Measurements from ENCODE around the gene MAGI2. TPM values are rescaled to one million over a fixed set of nuclear protein-coding genes. Genes with fewer than 3 reads are reported as not detected.

The MAGI2 gene
- polyA plus RNA-seq, 1 donor = 4.2 TPM

DNA sequence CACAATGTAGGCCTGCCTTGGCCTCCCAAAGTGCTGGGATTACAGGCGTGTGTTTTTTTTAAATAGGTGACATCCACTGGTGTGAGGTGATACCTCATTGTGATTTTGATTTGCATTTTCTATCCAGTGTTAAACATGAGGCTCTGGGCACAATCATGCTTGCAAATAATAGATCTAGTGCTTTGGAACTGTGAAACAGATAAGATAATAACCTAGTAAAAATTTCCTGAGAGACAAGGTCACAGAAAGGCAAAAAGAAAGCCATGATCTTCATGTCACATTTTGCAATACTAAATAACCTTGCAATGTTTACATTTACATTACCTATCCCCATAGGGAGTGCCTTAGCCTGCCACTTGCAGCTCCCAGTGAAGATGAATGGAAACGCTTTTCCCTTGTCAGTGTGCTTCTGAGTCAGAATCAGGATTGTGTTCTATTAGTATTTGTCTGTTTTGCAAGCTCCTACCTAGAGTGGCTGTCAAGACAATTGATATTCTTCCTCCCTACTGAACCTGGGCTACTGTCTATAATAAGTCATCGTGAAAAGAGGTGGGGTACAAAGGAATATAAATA lies 1398.4 kb downstream of the MAGI2 start:
- no peak for DNase-seq

DNA sequence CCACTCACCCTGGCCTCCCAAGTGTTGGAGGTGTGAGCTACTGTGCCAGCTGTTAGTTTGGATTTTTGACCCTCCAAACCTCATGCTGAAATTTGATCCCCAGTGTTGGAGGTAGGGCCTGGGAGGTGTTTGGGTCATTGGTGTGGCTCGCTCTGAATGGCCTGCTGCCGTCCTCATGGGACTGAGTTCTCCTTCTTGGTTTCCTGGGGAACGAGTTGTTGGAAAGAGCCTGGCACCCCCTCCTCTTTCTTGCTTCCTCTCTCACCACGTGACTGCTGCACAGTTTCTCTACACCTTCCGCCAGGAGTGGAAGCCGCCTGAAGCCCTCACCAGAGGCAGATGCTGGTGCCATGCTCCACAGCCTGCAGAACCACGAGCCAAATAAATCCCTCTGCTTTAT lies 1401.4 kb downstream of the MAGI2 start:
- no peak for DNase-seq

DNA sequence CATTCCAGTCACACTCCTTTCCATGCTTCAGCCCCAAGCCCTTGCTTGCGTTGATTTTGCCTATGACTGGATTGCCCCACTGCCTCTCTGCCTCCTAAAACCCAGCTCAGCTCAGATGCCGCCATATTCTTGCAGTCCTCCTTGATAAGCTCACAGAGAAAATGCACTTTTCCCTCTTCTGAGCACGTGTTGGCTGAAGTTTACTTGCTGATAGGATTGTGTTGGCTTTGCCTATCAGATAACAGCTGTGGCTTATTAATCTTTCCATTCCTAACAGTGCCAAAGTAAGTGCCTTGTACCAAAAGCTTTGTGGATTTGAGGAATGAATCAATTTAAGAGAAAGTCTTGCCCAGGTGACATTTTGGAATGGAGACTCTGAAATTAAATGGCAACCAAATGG lies 1405.7 kb downstream of the MAGI2 start:
- DNase-seq = no peak

DNA sequence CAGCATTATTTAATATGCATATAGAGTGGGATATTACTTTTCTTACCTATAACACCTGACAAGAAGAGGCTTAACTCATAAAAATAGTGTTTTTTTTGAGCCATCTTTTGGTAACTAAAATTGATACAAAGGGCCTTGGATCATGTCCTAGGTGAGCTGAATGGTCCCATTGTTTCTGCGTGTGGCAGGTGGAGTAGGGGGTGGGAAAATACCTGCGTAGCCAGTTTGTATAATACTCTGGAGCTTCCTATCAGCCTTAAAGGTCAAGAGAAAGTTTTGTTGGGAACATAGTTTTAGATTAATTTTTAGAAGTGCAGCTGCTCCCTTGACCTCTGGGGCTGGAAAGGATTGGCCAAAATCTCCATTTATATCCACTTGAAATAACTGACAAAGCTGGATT lies 1410.3 kb downstream of the MAGI2 start:
- no peak for DNase-seq

DNA sequence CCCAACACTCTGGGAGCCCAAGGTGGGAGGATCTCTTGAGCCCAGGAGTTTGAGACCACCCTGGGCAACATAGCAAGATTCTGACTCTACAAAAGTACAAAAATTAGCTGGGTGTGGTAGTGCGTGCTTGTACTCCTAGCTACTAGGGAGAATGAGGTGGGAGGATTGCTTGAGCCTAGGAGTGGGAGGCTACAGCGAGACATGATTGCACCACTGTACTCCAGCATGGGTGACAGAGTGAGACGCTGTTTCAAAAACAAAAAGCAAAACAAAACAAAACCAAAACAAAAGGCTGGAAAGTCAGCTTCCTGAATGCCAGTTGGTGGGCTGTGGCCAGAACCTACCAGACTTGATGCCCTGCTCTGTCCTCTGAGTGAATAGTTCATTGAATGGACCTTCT lies 1412.0 kb downstream of the MAGI2 start:
- no peak for DNase-seq

DNA sequence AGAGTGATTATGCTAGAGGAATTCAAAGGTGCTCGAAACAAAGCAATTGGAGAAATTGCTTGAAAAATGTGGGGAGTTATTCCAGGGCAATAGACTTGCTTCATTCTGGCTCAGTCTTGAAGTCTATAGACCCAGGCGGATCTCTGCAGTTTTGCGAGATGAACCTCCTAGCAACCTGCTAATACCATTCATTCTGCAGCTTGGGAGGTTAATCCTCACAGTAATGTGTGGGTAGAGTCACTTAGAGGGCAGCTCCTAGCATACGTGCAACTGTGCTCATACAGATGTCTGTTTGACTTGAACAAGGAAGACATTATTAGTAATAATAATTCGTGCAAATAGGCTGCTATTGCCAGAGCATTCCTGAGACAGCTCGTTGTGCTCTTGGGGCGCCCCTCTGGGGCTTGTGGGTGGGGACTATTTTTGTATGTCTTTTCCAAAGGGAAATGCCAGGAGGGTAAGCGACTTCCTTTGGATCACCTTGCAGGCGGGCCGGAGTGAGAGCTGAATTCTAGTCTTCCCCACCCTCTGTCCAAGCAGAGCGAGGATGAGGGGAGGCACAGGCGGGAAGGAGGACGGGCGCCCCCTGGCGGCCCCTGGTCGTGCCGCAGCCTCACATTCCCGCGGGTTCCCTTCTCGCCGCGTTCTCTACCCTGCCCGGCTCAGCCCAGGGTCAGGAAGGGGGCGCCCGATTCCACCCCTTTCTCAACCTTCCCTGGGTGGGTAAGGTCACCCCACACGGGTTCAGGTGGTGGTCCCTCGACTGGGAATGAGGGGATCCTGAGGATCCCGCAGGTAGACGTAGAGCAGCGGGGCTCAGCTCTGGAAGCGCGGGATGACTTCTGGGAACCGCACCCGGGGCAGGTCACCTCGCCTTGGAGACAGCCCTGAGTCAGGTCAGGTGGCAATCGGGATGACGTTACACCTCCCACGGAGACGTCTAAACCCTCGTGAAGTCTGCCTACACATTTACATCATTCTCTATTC lies 1413.4 kb downstream of the MAGI2 start:
- no peak for DNase-seq

DNA sequence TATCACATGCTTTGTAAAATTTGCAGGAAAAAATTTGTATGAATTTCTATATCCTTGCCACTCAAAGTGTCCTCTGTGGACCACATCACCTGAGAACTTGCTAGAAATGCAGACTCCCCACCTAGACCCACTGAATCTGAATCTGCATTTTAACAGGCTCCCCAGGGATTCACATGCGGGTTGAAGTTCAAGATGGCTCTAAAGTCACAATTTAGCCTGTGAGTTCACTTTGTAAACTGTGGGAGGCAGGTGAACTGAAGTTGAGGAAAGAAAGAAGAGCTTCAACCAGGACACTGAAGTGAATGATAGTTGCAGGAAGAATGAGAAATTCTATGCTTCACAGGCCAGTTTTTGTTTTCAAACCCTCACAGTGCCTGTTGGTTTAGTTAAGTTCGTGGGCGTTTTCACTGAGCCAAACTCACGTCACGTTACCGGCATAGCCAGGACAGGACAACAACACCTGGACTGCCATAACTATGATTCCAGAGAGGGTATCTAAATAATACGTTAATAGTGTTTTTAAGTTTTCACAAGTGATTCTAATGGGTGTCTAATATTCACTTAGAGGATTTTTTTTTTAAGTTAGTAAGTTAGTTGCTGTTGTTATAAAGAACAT lies 1414.9 kb downstream of the MAGI2 start:
- no peak for DNase-seq

DNA sequence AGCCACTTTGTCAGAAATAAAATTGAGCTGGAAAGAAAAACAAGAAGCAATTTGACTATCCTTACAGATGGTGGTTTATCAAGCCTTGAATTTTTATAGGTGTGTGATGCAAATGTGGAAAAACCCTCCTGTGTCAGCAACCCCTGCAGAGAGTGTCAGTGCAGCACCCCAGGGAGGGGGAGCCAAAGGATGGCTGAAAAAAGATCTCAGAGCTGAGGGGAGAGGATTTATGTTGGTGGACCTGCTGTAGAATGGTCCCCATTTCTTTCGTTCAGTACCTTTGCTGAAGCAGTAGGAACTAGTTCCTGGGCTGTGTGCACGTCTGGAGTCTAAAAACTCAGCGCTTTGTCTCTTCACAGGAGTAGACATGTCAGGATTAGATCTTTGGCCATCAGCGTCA lies 1415.9 kb downstream of the MAGI2 start:
- DNase-seq = no peak

DNA sequence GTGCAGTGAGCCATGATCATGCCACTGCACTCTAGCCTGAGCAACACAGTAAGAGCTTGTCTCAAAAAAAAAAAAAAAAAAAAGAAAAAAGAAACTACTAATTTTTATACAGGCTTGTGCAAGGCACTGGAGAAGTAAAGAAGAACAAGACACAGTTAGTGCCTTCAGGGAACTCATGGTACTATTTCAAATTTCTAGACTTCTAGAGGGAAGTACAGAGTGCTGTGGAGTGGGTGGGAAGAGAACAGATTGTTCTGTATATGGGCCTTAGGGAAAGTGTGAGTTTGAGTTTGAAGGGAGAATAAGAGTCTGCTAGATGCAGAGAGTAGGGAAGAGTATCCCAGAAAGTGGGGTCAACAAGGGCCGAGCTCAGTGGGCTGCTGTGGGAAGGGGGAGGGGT lies 1420.1 kb downstream of the MAGI2 start:
- DNase-seq = no peak

DNA sequence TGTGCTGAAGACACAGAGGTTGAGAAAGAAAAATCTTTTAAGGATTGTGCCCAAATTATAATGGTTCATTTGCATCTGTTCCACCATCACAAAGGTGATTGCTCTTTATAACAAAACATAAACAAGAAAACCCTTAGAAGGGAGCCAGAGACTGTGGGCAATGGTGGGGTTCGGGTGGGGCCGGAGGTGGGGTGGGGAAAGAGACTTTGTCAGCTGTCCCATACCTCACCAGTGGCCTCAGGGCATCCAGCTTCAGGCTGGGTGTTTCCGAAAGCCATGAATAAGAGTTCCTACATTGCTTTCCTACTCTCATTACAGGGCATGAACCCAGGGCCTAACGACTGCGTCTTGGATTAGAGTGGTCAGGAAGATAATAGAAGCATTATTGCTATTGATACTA lies 1427.0 kb downstream of the MAGI2 start:
- no peak for DNase-seq

DNA sequence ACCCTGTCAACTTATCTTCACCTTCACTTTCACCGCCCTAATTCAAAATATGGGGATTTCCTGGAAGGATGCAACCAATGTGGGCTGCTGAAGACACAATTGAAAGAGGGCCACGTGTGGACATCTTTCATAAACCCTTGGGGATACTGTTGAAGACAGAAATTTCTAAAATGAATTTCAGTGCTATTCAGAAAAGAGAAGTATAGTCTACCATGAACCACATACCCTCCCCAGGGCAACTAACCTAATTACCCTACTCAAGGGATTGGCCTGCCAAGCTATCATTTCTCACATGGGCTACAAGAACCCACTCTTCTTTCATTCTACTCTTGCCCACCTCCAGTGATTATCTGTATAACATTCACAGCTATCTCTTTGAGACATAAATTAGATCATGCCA lies 1428.9 kb downstream of the MAGI2 start:
- no peak for DNase-seq

DNA sequence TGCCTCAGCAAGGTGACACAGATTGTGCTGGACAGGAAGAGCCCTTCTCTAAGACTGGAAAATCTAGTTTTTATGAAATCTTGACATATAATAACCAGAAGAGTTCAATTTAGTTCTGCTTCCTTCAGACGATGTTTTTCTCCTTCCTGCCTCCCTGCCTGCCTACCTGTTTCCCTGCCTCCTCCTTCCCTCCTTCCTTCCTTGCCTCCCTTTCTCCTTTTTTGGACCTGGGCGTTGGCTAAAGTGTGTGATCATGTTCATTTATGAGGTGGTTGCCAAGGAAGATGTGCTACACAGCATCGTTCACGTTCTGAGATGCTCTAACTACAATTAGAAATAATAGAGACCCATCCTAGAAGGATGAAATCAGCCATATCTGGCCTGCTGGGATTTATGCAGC lies 1430.3 kb downstream of the MAGI2 start:
- DNase-seq = no peak

DNA sequence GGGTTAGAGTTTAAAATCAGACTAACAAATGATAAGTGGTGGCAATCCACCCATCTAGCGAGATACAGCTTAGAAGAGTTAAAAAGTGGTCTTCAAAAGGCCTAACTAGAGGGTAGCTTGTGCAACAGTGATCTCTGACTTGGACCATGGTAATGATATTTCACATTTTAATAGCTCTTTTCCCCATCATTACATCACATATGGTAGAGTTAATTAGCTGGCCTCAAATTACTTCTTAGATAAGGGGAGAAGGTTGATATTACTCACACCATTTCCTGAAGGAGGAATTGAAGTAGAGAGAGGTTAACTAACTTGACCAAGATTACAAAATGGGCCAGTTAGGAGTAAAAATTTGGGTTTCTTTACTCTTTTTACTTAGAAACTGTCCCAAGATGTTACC lies 1431.3 kb downstream of the MAGI2 start:
- no peak for DNase-seq

DNA sequence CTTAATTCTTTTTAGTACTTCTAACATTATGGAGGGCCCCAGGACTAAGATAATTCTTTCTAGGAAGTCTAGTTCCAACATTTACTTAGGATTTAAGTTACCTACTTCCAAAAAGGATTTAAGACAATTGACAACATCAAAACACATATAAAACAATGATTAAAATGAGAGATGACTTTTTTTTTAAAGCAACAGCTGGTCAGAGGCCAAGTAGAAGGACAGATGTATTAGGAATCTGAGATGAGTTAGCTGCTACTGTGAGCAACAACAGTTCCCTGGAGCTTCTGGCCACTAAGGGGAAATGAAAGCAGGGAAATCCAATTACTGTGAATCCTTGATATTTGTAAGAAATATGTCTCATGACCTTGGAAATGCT lies 1432.6 kb downstream of the MAGI2 start:
- peak; percentile 14 for DNase-seq

DNA sequence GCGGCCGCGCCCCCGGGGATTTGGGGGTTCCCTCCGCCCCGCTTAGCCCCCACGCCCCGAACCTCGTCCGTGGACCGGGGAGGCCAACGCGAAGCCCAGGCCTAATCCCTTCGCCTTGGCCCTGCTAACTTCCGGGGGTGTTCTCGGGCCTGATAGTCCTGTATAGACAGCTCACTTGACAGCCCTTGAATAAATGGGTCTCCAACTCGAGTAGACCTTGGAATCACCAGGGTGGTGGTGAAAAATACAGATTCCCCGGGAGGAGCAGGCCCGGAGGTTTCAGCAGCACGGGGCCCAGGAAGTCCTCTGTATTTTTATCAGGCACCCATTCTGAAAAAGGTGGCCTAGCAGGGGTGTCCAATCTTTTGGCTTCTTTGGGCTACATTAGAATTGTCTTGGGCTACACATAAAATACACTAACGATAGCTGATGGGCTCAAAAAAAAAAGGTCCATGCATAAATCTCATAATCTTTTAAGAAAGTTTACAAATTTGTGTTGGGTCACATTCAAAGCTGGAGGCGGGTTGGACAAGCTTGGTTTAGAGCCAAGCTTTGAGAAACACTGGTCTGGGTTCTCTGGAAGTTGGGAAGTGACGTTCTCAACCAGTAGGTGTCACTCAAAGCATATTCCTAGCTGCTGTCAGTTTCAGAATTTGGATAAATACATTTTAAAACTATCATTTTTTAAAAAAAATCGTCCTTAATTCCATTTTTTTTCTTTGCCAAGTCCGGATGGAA lies 1433.2 kb downstream of the MAGI2 start:
- DNase-seq = peak; percentile 83

DNA sequence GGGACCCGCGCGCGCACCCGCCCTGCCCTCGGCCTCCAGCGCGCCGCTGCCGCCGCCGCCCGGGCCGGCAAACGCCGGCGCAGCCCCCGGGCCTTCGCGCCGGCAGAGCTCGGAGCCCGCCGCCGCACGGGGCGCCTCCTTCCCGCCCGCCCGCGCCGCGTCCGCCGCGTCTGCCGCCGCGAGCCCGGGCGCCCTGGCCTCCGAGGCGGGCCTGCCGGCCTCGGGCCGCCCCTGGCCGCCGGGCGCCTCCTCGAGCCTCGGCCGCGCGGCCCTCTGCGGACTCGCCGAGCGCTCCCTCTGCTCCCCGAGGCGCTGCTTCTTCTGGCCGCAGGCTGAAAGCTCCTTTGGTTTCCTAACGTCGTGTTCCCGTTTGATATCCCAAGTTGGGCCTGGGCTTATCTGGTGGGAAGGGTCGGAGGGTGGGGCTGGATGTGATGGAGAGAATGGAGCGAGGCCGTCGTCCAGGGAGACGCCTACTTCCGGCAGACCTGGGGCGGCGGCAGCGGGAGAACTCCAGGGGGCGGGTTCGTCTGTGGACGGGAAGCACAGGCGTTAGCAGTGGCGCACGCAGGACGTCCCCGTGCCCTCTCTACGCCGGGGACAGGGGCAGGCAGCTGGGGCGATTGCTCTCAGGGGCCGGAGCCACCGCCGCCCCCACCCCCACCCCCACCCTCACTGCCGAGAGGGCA lies 1433.9 kb downstream of the MAGI2 start:
- peak; percentile 93 for DNase-seq

DNA sequence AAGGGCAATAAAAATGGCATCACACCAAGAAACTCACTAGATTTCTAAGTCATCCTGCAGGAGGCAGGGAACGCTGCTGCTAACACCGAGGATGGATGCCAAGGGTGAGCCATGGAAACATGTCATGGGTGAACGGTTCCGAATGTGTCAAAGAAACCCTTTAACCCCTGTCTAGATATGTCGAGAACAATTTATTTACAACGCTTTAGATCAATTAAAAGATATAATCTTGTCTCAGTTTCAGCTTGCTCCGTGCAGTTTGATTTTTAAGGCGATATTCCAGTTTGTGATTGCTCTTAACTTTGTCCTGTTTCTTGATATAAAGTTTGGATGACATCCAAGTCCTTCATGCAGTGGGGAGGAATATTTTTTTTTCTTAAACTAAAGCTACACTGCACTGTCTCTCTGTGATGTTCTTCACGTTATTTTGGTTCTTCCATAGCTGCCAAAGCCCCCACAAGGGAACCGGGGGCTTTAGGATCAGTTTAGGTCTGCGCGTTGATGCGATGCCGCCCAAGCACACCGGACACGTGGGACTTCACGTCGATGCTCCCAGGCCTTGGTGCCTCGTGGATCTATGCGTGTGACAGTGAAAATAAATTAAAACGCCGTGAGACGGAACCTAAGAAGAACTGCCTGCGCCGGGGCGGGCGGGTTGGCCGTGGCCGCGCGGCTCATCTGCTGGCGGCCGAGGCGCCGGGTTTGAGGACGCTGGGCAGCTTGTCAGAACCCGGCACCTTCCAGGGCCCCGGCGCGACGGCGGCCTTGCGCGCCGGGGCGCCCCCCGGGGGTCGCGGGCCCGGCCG lies 1434.6 kb downstream of the MAGI2 start:
- peak; percentile 47 for DNase-seq

DNA sequence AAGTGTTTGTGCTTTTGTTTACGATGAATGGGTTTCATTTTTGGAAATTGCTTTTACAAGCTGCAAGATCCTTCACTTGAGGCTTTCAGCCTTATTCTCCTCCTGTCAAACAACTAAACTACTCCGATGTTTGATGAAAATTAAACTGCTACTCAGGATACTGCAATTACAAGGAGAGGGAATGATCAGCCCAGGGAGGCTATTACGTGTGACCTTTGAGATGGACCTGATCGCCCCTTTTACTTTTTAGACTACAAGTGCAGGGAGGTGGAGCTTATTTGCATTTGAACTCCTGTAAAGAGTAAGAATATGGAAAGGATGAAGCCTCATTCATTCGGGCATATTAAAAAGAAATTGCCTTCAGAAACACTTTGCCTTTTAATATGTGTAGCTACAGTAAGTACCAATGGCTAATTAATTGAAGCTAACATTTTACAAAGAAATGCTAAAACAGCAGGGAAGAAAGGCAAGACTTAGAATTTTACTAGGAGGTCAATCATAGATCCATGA lies 1435.8 kb downstream of the MAGI2 start:
- no peak for DNase-seq

DNA sequence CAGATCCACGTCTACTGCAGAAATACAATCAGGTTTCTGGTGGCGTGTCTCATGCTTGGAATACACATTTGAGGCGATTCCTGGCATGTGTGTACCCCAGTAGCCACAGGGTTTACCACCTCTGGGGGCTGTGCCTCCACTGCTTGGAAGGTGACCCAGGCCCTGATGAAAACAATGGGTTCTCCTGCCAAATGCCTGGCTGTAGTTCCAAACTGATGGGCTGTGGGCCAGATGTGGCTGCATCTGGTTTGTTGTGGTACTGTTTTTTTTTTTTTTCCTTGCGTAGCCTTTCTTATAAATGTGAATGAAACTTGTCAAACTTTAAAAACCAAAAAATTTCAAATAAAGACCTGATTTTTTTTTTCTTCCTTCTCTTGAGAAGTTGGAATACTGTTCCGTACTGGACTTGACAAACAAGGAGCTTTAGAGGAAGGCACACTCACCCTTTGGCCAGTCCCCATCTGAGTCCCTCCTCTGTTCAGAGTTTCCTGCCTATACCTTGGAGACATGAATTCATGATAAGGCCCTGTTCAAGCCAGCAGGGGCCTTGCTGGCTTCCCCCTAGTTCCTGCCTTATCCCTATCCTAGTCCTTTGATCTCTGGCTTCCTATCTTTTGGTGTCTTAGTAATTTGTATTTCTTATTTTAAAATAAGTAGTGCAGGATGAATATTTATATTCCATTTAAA lies 1437.8 kb downstream of the MAGI2 start:
- no peak for DNase-seq

DNA sequence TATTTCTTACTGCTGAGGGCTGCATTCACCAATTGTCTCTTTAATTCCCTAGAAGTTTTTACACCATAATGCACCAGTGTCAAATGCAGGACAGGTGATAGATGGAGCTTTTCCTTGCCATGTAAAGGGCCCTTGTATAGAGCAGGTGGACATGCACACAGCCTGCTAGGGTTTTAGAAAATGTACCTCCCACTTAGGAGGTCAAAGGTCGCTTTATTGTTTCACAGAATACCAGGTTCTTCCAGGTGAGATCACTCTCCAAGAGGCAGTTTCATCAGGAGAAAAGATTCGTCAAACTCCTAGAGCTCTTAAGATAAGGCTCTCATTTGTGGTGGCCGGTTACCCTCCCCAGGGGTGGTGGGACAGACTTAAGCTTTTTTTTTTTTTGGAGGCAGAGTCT lies 1439.1 kb downstream of the MAGI2 start:
- DNase-seq = no peak

DNA sequence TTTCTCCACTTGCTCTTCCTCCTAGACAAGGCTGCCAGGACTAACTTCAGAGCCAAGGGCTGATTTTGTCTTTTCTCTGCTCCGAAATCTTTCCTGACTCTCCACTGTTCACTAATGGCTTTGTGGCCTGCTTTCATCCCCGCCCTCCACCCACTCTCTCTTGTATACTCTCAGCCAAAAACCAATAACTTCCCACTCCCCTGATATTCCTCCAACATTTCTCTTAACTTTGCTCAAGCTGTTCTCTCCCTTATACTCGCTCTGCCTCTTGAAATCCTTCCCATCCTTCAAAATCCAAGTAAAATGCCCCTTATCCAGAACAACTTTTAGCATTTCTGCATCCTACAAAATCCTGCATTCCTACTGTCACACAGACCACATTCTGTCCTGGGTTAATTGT lies 1440.1 kb downstream of the MAGI2 start:
- DNase-seq = no peak

All from hindlimb muscle (tissue), 1 donor.